Right ventricle myocardium inferior (tissue), 1 donor: Measurements from ENCODE around the gene SLC44A4. TPM values are rescaled to one million over a fixed set of nuclear protein-coding genes. Genes with fewer than 3 reads are reported as not detected.
A peak's percentile ranks its signal among the peaks of the same experiment; 100 is the strongest.
"Not testable (repeated sequence)": the region's sequence is repeated elsewhere in the genome, so short reads cannot be mapped to it uniquely, and the experiment has no call there.

Experiments
- ATAC-seq: fragments of 200-7000 bp; cut with Tn5 transposase; one replicate; pipeline ENCODE4 v1.9.1; 2020; ENCODE audit warnings: mild to moderate bottlenecking, moderate library complexity
- DNase-seq: peaks from one replicate; pipeline ENCODE4 v3.0.0; 2021; ENCODE audit errors: missing footprints
- intact Hi-C: fragments of 100-400 bp; cut with DNase I; formaldehyde crosslinking; loops from one replicate; pipeline ENCODE4 v1.11.0; 2022
- long read RNA-seq: library from polyadenylated mRNA; unstranded; transcript quantifications from one replicate; pipeline ENCODE4 v2.0.0, GENCODE V29; 2021
- total RNA-seq: library from RNA; stranded (reverse); fragmentation: NEBNext Ultra II Directional; extraction: Animal tissue kit (Norgen Biotek cat#: 25700); gene quantifications from one replicate; pipeline ENCODE4 v1.2.1, GENCODE V29; 2021
- donor health status: DM: no; HTN: yes; CAD: no; lungs with severe emphysema.

Gene SLC44A4
- not detected for total RNA-seq
- long read RNA-seq, result 0 reads

GRCh38 chr6:31878726-31879125, at the start of gene SLC44A4:
Gene SLC44A4, minus strand, starts transcription at chr6:31878997. Its CDS starts 17 bp downstream, at chr6:31878980.
- intact Hi-C loops, result no loop called here
- DNase-seq (peak; percentile 53), ATAC-seq (no peak)

GRCh38 chr6:31928672-31928939, 49.8 kb upstream of the SLC44A4 start:
- DNase-seq (no peak), ATAC-seq (no peak)
- intact Hi-C loops, result no loop called here

- ATAC-seq, result no peak
- no peak for DNase-seq
- intact Hi-C loops, result no loop called here
These were observed 49.3 kb upstream of the SLC44A4 start for GRCh38 chr6:31927863-31928671.

- DNase-seq, result no peak
- no peak for ATAC-seq
- intact Hi-C loops, result no loop called here
These were observed 48.6 kb upstream of the SLC44A4 start, which contains the start of gene C2 for GRCh38 chr6:31927242-31927862. Gene C2, plus strand, starts transcription at chr6:31927717. Its CDS starts 36 bp downstream, at chr6:31927753.

GRCh38 chr6:31922942-31923341, 44.1 kb upstream of the SLC44A4 start:
- intact Hi-C loops, result no loop called here

GRCh38 chr6:31920811-31921210, 42.0 kb upstream of the SLC44A4 start:
- ATAC-seq, result no peak
- DNase-seq, result no peak

More at GRCh38 chr6:31922942-31923341, 44.1 kb upstream of the SLC44A4 start:
- DNase-seq, result no peak
- ATAC-seq, result no peak

GRCh38 chr6:31919624-31920303, 41.0 kb upstream of the SLC44A4 start:
- DNase-seq (no peak), ATAC-seq (no peak)
- intact Hi-C loops, result no loop called here

More at GRCh38 chr6:31920811-31921210, 42.0 kb upstream of the SLC44A4 start:
- intact Hi-C loops, result no loop called here

GRCh38 chr6:31918069-31918720, 39.4 kb upstream of the SLC44A4 start:
- intact Hi-C loops, result no loop called here
- no peak for DNase-seq
- ATAC-seq, result no peak

- intact Hi-C loops, result no loop called here
- DNase-seq (no peak), ATAC-seq (no peak)
These were observed 37.0 kb upstream of the SLC44A4 start for GRCh38 chr6:31915756-31916155.

- intact Hi-C loops, result no loop called here
- no peak for DNase-seq
These were observed 36.6 kb upstream of the SLC44A4 start for GRCh38 chr6:31915351-31915750.

GRCh38 chr6:31911826-31912585, 33.2 kb upstream of the SLC44A4 start:
- DNase-seq (no peak), ATAC-seq (no peak)
- intact Hi-C loops, result no loop called here

More at GRCh38 chr6:31915351-31915750, 36.6 kb upstream of the SLC44A4 start:
- no peak for ATAC-seq

- not testable (repeated sequence) for DNase-seq, ATAC-seq
- intact Hi-C loops, result loop anchor here (5.0 kb wide), 1 partner anchor 158 kb away; no protein-coding TSS in a partner anchor
These were observed 30.5 kb upstream of the SLC44A4 start for GRCh38 chr6:31909298-31909697.

- intact Hi-C loops, result loop anchor here (5.0 kb wide), 1 partner anchor 159 kb away; no protein-coding TSS in a partner anchor
- ATAC-seq, result no peak
These were observed 30.0 kb upstream of the SLC44A4 start for GRCh38 chr6:31908791-31909190.

GRCh38 chr6:31908255-31908654, 29.5 kb upstream of the SLC44A4 start:
- DNase-seq, ATAC-seq: not testable (repeated sequence)
- intact Hi-C loops, result loop anchor here (5.0 kb wide), 1 partner anchor 159 kb away; no protein-coding TSS in a partner anchor

More at GRCh38 chr6:31908791-31909190, 30.0 kb upstream of the SLC44A4 start:
- no peak for DNase-seq

GRCh38 chr6:31907158-31907813, 28.5 kb upstream of the SLC44A4 start:
- intact Hi-C loops, result loop anchor here (5.0 kb wide), 1 partner anchor 160 kb away; no protein-coding TSS in a partner anchor
- DNase-seq (no peak), ATAC-seq (peak; percentile 14)

GRCh38 chr6:31906727-31907126, 27.9 kb upstream of the SLC44A4 start:
- DNase-seq, ATAC-seq: not testable (repeated sequence)
- intact Hi-C loops, result loop anchor here (5.0 kb wide), 1 partner anchor 161 kb away; no protein-coding TSS in a partner anchor

GRCh38 chr6:31906122-31906521, 27.3 kb upstream of the SLC44A4 start:
- ATAC-seq (no peak), DNase-seq (no peak)
- intact Hi-C loops, result loop anchor here (5.0 kb wide), 1 partner anchor 161 kb away; no protein-coding TSS in a partner anchor
